ENCODE data around the gene PHKB.
"Not testable (repeated sequence)": the region's sequence is repeated elsewhere in the genome, so short reads cannot be mapped to it uniquely, and the experiment has no call there.

The PHKB gene

GRCh38 chr16:47460711-47461597, at the start of gene PHKB, which contains the start of gene ITFG1:
PHKB (plus strand) TSS chr16:47461331; CDS start chr16:47461351, 20 bp downstream.
ITFG1 (minus strand) TSS chr16:47461063; CDS start chr16:47461045, 18 bp downstream.
- in situ Hi-C loops (cut with HindIII; ENCODE audit: low sequenced_read_pairs): no loop called here

DNA sequence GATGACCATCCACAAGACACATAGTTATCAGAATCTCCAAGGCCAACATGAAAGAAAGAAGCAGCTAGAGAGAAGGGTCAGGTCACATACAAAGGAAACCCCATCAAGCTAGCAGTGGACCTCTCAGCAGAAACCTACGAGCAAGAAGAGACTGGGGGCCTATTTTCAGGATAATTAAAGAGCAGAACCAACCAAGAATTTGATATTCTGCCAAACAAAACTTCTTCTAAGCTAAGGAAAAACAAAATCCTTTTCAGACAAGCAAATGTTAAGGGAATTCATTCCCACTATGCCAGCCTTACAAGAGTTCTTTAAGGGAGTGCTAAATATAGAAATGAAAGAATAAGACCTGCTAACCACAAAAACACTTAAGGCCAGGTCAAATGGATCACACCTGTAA, 48.1 kb upstream of the PHKB start:
- in situ Hi-C loops (cut with HindIII; ENCODE audit: low sequenced_read_pairs): no loop called here

GRCh38 chr16:47416869-47417268, 44.3 kb upstream of the PHKB start:
- in situ Hi-C loops (cut with HindIII; ENCODE audit: low sequenced_read_pairs): no loop called here

DNA sequence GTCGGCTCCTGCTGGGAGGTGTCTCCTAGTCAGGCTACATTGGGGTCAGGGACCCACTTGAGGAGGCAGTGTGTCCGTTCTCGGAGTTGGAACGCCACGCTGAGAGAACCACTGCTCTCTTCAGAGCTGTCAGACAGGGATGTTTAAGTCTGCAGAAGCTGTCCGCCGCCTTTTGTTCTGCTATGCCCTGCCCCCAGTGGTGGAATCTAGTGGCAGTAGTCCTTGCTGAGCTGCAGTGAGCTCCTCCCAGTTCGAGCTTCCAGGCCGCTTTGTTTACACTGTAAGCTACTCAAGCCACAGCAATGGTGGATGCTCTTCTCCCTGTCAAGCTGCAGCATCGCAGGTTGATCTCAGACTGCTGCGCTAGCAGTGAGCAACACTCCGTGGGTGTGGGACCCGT, 36.3 kb upstream of the PHKB start:
- in situ Hi-C loops (cut with HindIII; ENCODE audit: low sequenced_read_pairs): no loop called here

GRCh38 chr16:47426806-47427205, 34.3 kb upstream of the PHKB start:
- in situ Hi-C loops (cut with HindIII; ENCODE audit: low sequenced_read_pairs): no loop called here

GRCh38 chr16:47431960-47432359, 29.2 kb upstream of the PHKB start:
- in situ Hi-C loops (cut with HindIII; ENCODE audit: low sequenced_read_pairs): no loop called here

DNA sequence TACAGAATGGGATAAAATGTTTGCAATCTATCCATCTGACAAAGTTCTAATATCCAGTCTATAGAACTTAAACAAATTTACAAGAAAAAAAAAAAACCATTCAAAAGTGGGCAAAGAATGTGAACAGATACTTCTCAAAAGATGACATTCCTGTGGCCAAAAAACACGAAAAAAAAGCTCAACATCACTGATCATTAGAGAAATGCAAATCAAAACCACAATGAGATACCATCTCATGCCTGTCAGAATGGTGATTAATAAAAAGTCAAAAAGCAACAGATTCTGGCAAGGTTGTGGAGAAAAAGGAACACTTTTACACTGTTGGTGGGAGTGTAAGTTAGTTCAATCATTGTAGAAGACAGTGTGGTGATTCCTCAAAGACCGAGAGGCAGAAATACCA, 26.9 kb upstream of the PHKB start:
- in situ Hi-C loops (cut with HindIII; ENCODE audit: low sequenced_read_pairs): not testable (repeated sequence)

DNA sequence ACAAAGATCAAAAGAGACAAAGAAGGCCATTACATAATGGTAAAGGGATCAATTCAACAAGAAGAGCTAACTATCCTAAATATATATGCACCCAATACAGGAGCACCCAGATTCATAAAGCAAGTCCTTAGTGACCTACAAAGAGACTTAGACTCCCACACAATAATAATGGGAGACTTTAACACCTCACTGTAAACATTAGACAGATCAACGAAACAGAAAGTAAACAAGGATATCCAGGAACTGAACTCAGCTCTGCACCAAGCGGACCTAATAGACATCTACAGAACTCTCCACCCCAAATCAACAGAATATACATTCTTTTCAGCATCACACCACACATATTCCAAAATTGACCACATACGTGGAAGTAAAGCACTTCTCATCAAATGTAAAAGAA, 21.1 kb upstream of the PHKB start:
- in situ Hi-C loops (cut with HindIII; ENCODE audit: low sequenced_read_pairs): not testable (repeated sequence)

DNA sequence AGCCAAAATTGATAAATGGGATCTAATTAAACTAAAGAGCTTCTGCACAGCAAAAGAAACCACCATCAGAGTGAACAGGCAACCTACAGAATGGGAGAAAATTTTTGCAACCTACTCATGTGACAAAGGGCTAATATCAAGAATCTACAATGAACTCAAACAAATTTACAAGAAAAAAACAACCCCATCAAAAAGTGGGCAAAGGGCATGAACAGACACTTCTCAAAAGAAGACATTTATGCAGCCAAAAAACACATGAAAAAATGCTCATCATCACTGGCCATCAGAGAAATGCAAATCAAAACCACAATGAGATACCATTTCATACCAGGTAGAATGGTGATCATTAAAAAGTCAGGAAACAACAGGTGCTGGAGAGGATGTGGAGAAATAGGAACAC, 18.2 kb upstream of the PHKB start:
- in situ Hi-C loops (cut with HindIII; ENCODE audit: low sequenced_read_pairs): not testable (repeated sequence)

GRCh38 chr16:47446431-47446830, 14.7 kb upstream of the PHKB start:
- in situ Hi-C loops (cut with HindIII; ENCODE audit: low sequenced_read_pairs): no loop called here

- in situ Hi-C loops (cut with HindIII; ENCODE audit: low sequenced_read_pairs): no loop called here
Observed at GRCh38 chr16:47448830-47449575, 12.1 kb upstream of the PHKB start.

DNA sequence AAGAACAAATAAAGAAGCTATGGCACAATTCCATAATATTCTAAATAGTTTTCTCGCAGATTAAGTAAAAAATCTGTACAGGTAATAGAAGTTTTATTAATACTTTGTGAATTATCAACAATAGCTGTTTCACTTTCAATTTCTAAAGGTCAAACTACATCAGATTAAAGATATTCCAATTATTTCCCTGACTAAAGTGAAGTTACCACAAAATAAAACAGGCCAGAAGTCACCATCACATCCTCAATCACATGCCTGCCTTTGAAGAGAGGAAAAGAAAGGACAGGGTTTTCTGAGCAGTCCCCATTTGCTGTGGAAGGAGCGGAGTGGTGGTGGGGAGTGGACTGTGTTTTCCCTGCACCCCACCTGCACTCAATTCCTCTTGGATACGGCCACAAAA, 11.3 kb upstream of the PHKB start:
- in situ Hi-C loops (cut with HindIII; ENCODE audit: low sequenced_read_pairs): no loop called here

DNA sequence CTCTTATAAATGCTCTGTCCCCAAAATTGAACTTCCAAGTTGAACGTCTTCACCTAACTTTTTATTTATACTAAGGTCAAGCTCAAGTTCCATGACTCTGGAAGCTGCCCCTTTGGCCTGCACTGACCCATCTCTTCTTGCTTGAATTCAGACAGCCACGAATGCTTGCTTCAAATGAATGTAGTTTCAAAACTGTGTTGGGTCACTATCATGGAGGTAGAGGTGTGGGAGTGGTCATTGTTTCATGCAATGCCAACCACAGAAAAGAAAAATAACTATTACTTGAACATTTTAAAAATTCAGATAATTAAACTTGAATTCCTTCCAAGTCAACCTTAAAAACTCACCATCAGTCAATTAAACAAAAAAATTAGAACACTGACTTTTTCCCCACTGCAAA, 2.8 kb upstream of the PHKB start:
- in situ Hi-C loops (cut with HindIII; ENCODE audit: low sequenced_read_pairs): no loop called here

GRCh38 chr16:47459603-47460002, 1.5 kb upstream of the PHKB start:
- in situ Hi-C loops (cut with HindIII; ENCODE audit: low sequenced_read_pairs): no loop called here

- in situ Hi-C loops (cut with HindIII; ENCODE audit: low sequenced_read_pairs): no loop called here
Observed at GRCh38 chr16:47460359-47460710, 796 bp upstream of the PHKB start.

DNA sequence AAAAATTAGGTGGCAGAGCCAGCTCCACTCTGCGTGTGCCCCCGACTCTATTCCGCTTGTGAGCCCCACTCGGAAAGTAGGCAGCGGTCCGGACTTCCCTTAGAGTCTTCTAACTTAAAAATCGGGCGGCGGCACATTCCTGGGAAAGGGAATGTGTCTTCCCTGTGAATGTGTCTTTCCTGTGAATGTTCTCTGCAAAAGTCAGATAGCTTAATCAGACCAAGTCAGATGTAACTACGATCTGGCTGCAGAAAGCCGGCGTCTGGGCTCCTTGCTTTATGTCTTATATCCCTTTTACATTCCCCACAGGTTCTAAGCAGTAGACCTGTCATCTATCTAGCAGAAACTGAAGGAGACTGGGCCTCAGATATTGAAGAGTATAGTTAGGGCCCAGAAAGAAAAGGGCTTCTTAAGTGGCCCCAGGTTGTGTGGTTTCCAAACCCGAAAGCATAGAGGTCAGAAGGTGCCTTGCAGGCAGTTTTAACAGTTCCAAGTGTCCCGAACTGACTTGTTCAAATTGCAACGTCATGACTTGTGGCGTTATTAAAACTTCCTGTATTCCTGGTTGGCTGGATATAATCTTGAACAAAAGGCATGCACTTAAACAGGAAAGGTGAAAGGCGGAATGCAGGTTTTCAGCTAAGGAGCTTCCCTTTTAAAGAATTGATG, 601 bp downstream of the PHKB start:
- in situ Hi-C loops (cut with HindIII; ENCODE audit: low sequenced_read_pairs): no loop called here

GRCh38 chr16:47463771-47464624, 2.9 kb downstream of the PHKB start:
- in situ Hi-C loops (cut with HindIII; ENCODE audit: low sequenced_read_pairs): no loop called here

DNA sequence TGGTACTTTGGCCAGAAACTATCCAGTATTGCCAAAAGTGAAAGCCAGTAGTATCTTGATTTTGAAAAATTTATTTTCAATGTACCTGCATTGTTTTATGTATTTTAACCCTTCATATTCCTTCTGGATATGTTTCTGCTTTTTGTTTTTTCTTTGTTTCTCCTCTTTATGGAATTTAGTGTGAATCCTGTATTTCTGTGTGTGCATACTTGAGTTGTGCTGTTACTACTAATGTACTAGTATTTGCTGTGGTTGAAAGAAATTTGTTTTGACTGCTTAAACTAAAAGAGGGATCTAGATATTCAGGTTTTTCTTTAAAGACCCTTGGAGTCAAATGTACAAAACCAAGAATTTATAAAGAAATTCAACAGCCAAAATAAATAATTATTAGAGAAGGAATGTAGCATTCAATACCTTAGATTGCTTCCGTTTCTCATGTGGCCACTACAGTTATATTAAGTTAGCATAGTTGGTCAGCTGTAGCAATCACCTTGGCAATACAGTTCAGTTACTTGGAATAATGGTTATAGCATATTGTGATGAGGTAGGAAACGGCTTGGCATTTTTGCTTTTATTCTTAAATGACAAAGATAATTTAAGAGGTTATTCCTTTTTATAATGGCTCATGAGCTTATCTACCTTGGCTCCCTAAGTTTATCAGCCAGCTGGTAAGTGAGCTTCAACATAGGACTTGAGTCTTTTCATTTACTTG, 4.9 kb downstream of the PHKB start:
- in situ Hi-C loops (cut with HindIII; ENCODE audit: low sequenced_read_pairs): no loop called here

DNA sequence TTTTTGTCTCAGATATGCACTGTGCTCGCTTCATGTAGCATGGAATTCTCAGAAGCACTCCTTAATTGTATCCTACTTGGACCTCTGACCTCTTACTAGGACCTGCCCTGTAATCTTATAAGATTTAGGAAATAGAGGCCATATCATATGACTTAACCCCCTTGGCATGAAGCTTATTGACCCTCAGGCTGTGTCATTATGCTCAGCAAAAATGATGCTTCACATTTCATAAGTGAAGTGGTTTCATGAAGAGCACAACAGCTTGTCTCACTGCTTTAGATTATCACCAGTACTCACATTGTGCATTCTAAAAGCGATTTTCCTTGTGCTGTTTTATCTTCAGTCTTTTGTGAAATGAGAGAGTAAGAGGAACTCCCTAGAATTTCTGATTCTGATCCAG, 6.4 kb downstream of the PHKB start:
- in situ Hi-C loops (cut with HindIII; ENCODE audit: low sequenced_read_pairs): no loop called here

DNA sequence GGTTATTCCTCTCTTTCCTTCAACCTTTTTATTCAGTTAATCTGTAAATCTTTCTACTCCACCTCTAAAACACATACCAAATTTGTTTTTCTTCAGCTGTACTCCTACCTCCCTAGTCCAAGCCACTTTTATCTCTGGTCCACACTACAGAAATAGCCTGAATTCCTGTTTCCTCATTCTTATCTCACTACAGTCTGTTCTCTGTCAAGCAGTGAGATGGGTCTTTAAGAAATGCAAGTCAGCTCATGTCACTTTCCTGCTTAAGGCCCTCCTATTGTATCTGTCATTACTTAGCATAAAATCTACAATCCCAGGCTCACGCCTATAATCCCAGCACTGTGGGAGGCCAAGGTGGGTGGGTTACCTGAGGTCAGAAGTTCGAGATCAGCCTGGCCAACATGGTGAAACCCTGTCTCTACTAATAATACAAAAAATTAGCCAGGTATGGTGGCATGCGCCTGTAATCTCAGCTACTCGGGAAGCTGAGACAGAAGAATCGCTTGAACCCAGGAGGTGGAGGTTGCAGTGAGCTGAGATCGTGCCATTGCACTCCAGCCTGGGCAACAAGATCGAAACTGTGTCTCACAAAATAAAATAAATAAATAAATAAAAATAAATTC, 7.0 kb downstream of the PHKB start:
- in situ Hi-C loops (cut with HindIII; ENCODE audit: low sequenced_read_pairs): not testable (repeated sequence)

Data from DLD1 (cell line).